Hypothalamus (tissue), 51 donors: ENCODE data around the gene SEPTIN5.

Experiments
- DNase-seq, 51 donors: peaks; one replicate each; lab custom pipeline; 2025; lab: John Stamatoyannopoulos, UW

The SEPTIN5 gene

DNA sequence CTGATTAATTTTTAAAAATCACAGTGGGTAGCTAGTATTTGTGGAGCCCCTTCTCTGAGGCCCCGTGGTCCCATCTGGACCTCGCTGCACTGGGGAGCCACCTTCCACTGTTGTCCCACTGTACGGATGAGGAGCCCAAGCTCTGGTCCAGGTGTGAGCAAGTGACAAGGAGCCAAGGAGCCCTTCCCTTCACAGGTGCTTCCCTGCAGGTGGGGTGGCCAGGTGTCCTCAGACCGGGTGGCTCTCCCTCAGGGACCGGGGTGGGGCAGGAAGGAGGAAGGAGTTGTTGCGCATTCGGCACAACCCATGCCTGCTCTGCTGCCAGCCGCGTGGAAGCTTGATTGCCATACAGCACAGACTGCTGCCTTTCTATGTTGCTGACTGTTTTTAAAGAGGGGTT, 10.4 kb upstream of the SEPTIN5 start:
- DNase-seq = no peak

DNA sequence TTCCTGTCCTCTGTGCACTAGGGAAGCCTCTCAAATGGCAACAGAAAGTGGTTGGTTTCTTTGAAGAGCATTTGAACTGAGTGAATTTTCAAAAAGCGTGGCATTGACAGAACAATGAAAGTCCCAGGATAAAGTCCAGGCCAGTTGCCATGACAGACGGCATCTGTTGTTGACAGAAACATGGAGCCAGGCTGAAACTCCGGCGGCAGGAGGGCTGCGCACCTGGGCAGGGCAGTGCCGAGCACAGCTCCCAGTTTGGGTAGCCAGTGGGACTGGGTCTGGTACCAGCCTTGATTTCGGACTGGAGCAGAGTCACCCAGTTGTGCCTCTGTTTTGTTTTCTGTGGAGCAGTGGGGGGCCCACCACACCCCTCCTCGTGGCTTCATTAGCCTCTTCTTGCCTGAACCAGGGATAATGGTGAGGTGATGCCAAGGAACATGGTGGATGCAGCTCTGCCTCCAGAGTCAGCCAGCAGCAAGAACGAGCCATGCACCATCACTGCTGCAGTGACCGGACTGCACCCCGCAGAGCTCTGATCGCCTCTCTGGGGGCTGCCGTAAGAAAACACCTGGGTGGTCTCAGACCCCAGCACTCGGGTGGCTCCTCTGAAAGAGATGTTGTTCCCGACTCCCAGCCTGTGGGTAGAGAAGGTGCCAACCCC, 9.8 kb upstream of the SEPTIN5 start:
- DNase-seq = no peak

DNA sequence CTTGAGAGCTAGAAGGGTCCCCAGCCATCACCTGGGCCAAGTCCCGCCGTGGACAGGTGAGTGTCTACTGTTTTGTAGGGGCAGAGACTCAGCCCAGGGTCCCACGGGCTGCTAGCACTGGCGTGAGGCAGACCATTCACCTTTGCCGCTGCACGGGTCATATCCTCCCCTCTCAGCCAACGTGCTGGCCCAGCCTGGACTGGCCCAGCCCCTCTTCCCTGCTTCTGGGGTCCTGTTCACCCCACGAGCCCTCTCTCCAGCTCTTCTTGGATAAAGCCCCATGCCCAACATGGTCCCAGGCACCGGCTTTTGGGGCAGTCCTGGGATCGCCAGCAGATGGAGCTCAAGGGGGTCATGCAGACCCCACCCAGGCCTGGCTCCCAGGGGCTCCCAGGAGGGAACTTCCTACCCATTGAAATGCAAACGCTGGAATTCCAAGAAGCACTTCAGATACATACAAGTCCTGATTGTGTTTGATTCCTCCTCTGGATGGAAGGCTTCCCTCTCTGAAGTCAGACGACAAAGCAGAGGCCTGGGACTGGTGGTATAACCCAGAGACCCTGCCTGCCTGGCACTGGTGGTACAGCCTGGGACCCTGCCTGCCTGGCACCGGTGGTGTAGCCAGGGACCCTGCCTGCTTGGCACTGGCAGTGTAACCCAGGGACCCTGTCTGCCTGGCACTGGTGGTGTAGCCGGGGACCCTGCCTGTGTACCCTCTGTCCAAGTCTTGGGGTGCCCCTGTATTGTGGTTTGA, 8.9 kb upstream of the SEPTIN5 start:
- no peak for DNase-seq

DNA sequence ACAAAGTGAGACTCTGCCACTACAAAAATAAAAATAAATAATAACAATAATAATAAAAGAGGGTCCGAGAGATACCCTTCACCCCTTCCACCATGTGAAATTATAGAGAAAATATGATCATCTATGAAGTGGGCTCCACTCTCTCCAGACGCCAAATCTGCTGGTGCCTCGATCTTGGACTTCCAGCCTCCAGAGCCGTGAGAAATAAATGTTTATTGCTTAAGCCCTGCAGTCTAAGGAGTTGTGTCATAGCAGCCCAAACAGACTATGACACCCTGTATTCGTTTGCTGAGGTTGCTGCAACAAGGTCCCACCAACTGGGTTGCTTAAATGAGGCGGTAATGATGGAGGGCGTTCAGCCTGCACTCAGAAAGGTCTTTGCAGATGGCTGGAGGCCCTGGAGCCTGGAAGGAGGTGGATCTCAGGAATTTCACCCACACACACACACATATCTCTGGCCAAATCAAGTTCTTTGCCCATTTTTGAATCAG, 7.6 kb upstream of the SEPTIN5 start:
- DNase-seq = no peak

DNA sequence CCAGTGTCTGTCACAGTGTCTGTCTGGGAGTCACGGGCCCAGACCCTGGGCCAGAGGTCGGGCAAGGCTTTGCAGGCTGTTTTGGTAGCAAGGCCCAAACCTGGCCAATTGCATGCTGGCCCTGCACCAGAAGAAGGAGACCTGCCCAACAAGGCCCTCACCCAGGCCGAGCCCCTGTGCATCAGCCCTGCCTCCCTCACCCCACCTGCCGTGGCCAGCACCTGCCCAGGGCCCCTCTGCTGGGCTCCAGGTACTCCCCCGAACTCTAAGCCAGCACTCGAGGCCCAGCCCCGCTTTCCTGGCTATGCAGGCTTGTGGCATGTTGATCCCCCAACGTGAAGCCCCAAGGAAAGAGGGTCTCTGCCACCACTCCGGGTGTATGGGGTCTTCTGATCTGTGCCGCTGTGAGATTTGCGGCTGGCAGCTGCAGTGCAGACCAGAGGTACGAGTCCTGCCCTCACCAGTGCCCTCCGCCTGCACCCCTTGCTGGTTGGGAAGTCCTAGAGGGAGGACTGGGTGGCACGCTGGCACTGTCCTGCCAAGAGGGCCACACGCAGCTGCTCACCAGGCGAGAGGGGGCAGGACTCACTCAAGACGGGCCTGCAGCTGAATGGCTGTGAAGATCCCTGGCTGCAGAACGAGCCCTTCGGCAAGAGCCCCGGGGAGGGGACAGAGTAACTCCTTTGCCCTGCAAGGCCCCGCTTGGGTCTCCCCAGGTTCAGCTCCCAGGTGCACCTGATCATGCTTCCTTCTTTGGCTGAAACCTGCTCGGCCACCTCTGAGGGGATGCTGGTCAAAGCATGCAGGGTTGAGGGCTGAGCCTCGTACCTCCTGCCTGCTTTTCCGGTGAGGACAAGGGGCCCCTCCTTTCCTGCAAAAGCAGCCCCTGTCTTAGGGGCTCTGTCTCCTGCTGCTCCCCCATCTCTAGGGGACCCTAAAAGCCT, 6.7 kb upstream of the SEPTIN5 start:
- DNase-seq = no peak

DNA sequence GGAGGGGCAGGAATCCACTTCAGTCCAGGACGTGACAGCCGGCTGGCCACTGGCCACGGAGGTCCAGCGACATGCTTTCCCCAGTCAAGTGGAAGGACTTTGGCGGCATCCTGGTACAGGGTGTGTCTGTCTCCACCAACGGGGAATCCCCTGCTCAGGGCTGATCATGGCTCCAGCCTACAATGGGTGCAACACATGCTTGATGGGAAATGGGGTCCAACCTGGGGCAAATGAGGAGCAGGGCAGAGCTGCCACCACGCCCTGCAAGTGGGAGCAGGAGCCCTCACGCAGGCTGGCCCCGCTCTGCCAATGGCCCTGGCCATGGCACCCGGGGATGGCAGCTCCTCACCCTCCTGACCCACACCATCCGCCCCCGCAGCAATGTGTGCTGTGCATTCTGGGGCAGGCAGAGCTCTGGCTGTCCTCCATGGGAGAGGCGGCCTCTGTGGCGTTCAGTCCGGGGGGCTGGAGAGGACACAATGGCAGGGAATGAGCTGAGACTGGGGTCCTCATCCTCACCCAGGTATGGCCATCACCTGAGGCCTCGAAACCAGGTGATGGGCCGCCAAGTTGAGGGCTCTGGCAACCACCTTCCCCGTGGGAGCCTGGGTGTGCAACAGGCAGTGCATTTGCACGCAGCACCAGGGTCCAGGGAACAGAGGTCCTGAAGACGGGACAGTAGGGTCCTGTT, 5.8 kb upstream of the SEPTIN5 start:
- DNase-seq = no peak

DNA sequence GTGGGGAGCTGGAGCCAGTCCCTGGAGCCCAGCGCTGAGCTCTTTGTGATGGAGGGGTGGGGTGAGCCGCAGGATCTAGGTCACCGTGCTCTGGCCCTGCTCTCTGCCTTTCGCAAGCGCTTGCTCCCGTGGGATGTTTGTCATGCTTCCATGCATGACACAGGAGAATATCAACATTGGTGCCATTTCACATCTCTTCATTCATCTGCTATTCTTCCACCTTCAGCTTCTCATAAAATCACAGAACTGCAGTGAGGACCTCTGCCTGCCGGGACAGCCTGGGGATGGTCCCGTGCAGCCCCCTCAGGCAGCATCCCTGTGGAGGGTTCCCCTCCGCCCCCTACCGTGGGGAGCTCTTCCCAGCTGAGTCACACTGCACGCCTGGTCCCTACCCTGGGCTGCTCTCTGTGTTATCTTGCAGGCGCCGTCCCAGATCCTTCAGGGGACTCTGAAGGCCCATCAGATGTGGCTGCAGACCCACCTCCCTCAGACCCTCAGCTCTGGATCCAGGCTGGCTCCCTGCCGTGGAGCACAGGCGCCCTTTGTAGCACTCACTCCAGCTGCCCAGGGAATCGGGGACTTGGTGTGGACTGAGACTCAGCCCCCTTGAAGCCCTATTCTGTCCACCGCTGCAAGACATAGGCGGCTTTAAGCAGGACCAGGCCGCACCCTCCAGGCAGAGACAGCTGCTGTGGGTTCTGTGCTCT, 5.1 kb upstream of the SEPTIN5 start:
- no peak for DNase-seq

DNA sequence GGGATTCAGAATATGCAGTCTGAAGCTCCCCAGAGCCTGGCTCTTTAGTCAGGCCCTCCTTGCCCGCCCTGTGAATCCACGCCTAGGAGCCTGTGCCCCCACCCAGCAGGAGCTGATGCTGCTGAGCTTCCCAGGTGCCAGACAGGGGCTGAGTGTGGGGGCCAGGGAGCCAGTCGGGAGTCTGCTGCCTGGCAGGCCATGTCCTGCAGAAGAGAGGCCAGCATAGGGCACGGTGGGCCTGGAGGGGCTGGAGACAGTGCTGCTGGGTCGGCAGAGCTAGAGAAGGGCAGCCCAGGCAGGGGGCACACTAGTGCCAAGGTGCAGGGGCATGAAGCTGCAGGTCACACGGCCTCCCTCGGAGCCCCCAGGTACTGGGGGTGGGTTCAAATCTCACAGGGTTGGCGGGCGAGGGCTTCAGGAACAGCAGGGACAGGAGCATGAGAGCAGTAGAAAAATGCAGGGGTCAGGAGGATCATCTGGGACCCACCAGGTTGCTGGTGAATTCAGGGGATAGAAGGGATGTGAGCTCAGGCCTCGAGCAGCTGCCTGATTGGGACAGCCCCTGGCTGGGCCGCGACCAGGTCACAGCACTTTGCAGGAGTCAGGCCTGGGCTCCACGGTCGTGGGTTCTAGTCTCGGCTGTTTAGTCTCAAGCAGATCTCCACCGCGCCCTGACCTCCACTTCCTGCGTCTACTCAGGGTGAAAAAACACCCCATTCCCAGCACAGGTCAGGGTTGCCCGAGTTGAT, 4.1 kb upstream of the SEPTIN5 start:
- no peak for DNase-seq

DNA sequence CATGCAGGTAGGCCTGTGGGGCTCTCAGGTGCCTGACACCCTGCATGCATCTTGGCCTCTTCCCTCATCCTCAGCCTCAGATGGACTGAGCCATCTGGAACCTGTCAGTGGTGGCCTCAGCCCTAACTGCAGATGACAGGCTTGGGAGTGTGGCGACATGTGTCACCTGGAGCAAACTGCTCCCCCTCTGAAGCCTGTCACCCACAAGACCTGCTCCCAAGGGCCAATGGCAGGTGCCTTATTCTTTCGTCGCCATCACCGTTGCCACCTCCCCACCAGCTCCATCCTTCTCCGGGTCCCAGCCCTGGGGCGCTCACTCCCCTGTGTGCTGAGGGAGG, 3.6 kb upstream of the SEPTIN5 start:
- no peak for DNase-seq

DNA sequence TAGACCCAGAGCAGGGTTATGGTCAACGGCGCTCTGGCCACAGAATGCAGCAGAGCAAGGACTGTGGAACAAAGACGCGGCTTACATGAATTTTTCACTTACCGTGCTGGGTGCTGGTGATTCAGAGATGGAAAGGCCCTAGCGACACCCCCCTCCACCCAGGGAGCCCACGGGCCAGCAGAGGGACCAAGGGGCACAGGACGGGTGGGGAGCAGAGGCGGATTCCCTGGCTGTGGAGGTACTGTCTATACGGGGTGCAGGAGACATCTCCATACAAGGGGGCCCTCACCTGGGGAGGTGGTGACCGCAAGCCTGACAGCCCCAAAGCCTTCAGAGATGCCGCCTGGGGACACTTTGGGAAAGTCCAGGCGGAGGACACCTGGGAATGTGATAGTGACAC, 1.1 kb upstream of the SEPTIN5 start:
- DNase-seq = no peak

DNA sequence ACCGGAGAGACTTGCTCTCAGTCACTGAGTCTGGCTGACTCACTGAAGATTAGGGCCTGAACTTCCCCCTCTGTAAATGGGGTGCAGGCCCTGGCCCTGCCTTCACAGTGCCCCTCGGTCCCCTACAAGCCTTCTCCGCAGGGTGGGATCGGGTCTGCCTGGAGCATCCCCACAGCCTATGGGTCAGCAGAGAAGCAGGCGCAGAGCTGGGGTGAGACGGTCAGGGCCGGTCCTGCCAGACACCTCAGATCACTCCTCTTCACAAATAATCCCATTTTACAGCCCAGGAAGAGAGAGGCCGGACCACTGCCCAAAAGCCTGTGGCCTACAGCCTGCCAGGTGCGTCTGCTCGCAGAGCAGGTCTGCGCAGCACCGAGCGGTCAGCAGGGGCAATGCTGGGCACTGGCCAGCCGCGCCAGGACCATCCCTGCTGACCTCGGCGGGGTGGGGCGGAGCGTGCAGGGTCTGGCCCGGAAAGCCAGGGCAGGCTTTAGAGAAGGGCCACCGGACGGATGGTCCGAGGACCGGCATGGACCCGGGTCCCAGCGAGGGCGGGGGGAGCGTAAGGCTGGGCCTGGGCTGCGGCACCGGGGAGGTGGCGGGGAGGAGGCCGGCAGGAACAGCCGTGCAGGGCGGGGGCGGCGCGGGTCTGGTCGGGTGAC, 522 bp upstream of the SEPTIN5 start:
- peak in 1 of 51 donors; percentile 52 for DNase-seq

DNA sequence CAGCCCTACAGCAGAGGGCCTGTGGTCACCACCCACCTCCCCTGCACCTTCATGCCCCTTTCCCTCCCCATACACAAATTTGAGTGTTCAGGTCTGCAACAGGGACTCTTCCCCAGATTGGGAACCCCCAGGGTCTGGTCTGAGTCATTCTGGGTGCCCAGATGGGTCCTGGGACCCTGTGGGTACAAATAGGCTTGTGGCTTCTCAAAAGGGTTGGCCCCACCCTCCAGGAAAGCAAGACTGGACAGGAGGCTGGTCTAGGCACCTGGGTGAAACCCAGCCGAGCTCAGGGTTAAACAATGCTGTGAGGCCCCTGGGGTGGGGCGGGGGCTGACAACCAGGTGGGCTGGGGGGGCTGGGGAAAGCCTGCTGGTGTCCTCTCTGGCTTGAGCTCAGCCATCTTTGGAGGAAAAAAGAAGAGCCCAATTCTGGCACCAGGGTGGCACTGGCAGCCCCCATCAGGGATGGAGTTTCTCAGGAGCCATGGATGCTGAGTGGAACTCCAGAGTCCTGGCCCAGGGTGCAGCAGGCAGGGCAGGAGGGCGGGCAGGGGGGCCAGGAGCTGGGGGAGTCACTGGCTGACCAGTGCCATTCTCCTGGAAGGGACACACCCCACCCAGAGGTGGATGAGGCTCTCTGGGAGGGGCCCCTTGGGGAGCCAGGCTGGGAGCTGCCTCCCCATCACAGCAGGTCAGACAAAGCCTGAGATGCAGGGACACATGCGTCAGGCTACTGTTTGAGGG, 1.1 kb downstream of the SEPTIN5 start:
- DNase-seq = no peak

DNA sequence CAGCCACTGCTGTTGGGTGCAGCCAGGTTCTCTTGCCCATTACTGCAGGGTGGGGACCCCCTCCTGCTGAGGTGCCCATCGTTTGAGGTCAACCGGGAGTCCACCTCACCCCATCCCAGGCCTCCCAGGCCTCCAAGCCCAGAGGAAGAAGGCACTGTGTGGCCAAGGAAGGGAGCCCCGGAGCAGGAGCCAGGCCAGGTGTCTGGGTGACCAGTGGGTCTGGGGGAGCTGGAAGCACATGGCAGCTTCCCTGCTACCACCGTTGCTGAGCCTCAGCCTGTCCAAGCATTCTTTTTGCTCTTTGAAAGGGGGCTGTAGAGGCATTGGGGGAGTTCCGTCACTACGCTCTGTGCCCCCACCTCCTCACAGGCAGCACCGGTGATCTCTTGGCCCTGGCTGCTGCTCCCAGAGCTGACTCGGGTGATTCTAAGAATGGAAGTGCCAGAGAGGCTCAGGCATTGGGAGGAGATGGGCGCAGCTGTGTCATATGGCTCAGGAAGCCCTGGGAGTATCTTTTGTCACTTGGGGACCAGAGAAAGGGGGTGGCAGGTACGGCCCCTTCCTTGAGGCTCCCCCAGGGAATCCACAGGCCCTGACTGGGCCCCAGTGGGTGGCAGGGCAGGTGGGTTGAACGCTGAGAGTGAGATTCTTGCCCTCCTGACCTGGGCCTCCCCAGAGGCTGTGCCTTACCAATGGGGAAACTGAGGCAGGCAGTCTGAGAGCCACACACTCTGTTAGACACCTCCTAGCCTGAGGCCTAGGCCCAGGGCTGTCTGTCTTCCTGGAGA, 1.9 kb downstream of the SEPTIN5 start:
- no peak for DNase-seq

DNA sequence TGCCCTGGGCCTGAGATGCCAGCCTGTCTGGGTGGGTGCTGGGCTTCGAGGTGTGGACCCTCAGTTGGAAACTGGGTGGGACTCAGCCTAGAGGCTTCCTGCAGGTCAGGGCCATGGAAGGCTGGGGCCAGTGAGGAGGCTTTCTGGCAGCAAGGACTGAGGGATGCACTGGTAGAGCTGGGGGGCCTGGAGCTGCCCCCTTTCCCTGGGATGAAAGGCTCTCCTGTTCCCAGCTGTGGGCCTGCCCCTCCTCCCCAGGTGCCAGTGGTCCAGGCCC, 2.5 kb downstream of the SEPTIN5 start:
- no peak for DNase-seq

DNA sequence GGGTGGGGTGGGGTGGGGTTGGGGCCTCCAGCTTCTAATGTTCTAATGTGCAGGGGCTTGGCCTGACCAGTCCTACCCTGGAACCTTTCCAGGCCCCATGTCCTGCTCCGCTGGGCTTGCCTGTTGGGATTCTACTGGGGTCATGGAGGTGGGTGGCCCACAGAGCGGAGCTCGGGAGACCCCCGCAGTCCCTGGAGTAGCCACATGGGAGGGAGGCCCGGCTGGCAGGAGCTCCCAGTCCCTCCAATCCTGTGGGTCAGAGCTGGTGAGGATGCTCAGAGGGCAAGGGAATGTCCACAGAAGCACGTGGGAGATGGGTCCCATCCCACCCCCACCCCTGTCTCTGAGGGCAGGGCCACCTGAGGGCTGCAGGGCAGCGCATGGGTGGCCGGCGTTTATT, 2.9 kb downstream of the SEPTIN5 start:
- DNase-seq = no peak

DNA sequence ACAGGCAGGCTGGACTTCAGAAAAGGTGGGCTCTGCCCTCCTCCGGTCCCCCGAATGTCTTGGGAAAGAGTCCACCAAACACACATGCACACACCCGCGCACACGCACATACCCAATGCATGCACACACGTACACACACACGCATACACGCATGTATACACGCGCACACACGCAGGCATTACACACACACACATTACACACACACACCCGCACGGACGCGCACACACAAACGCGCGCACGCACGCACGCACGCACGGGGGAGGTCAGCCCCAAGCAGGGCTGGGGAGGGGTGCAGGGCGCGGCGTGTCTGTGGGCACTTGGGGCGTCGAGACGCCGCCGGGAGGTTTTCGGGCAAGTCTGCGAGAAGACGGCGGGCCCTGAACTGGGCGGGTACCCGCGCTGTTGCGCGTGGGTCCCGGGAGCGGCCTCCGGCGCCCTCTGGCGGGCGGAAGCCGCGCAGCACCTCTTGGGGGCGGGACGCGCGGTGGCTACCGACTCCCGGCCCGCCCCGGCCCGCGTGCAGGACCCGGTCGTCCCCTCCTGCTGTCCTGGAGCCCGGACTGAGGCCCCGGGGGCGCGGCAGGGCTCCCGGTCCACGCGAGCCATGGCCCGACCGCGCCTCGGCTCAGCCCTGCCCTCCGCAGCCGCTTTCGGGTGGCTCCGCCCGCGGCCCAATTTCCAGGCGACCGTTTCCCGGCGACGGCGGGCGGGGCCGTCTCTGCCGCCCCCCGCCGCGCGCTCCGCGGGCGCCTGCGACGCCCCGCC, 3.6 kb downstream of the SEPTIN5 start:
- DNase-seq = peak in 43 of 51 donors; percentile 16 to 81 (median 49)
